SH-SY5Y (cell line): ENCODE data around the gene LRRK1.

Source experiments
- GATA2 ChIP-seq: IDR thresholded peaks from 2 replicates; pipeline ENCODE4 v1.6.1; 2011; ENCODE audit warnings: mild to moderate bottlenecking, low read depth, low read length
- GATA3 ChIP-seq: IDR thresholded peaks from 2 replicates; pipeline ENCODE4 v1.6.1; 2011; ENCODE audit warnings: low read depth, mild to moderate bottlenecking, low read length, moderate library complexity

GRCh38 chr15:101062063-101062462, 142.9 kb downstream of the LRRK1 start:
- TF ChIP-seq GATA2 (no peak), GATA3 (no peak)
